Muscle of back (tissue), 11 donors: ENCODE data around the gene B3GLCT. TPM values are rescaled to one million over a fixed set of nuclear protein-coding genes. Genes with fewer than 3 reads are reported as not detected.
"Not testable (repeated sequence)": the region's sequence is repeated elsewhere in the genome, so short reads cannot be mapped to it uniquely, and the experiment has no call there.

Experiments used
- DNase-seq, 3 donors: peaks; one replicate each; pipeline versions ENCODE4 v3.0.0 to v3.0.0-alpha.2; 2013
- polyA plus RNA-seq, 10 donors: library from polyadenylated mRNA; unstranded; fragments of 120-200 nt; gene quantifications; one replicate each; pipeline ENCODE4 v1.2.1, GENCODE V29; 2013; ENCODE audit not compliant: insufficient read length in 10 of 10

B3GLCT gene
- polyA plus RNA-seq, 10 donors, result 16.9 to 38.4 (median 22.4) TPM

DNA sequence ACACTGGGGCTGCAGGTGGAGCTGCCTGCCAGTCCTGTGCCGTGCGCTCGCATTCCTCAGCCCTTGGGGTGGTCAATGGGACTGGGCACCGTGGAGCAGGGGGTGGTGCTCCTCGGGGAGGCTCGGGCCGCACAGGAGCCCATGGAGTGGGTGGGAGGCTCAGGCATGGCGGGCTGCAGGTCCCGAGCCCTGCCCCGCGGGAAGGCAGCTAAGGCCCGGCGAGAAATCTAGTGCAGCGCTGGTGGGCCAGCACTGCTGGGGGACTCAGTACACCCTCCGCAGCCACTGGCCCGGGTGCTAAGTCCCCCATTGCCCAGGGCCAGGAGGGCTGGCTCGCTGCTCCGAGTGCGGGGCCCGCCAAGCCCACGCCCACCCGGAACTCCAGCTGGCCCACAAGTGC lies 139.8 kb downstream of the B3GLCT start:
- DNase-seq, result not testable (repeated sequence)

GRCh38 chr13:31340848-31341247 lies 141.1 kb downstream of the B3GLCT start:
- DNase-seq, result not testable (repeated sequence)

- no peak for DNase-seq
Measured at GRCh38 chr13:31346891-31347290, 147.1 kb downstream of the B3GLCT start.

- no peak for DNase-seq
Measured at GRCh38 chr13:31349156-31349555, 149.4 kb downstream of the B3GLCT start.

DNA sequence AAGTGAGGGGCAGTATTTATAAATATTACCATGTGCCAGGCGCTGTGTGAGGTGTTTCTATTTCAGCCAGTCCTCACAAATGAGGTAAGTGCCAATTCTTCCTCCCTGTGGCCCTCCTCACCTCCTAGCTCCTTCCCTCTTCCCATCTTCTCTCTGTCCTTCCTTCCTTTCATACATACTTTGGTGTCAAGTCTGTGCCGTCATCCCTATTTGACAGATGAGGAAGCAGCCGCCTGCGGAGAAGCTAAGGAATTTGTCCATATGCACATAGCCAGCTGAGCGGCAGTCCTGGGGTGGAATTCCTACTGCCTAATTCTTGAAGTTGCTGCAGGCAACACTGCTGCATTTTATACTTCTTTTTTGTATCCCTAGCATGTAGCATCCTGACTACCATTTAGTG lies 150.8 kb downstream of the B3GLCT start:
- DNase-seq, result no peak

DNA sequence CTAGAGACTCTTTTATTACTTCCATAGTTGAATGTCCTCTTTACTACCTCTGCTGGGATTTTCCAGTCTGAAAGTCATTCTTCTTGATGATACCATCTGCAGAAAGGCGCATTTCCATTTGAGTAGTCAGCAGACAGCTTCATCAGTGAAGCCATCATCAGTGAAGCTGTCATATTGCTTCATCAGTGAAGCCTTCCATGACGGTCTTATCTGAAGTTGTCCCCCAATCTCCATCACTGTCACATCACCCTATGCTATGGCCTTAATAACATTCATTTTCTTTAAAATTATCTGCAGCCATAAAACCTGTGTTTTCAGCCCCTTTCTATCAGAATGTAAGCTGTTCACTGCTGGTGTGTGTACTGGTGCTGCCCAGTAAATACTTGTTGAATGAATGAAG lies 151.6 kb downstream of the B3GLCT start:
- DNase-seq, result no peak

DNA sequence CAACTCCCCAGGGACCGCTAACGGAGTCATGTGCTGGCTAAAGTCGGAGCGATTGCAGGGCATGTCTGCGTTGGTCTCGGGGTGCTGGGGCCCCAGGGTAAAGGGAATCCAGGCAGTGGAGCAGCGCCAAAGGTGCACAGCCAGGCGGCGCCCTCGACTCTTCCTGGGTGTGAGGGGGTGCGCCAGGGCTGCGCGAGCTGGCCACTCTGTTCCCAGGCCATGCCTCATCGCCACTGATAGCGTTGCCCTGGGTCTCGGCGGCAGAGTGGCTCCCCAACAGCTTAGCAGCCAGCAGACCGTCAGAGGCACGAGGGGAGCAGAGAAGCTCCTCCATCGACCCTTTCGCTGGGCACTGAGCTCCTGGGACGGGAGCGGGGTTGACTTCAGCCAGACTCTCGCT lies 152.7 kb downstream of the B3GLCT start:
- no peak for DNase-seq

- DNase-seq, result no peak
Measured at GRCh38 chr13:31355001-31355400, 155.2 kb downstream of the B3GLCT start.

DNA sequence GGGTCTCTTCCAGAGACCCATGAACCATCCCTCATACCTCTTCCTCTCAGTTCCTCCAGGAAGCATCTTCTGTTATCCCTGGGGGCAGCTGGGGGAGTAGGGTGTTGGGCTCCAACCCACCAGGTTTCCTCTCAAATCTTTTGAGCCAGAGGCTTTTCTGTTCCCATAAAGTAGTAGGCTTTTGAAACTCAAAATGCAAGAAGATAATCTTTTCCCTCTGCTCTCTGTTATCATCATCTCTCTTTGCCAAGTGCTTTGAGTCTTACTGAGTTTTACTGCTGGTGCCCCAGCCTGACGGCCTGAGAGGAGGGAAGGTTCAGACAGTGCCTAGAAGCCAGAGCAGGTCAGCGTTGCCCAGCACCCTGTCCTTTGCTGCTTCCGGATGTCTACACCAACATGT lies 157.2 kb downstream of the B3GLCT start:
- DNase-seq, result no peak

DNA sequence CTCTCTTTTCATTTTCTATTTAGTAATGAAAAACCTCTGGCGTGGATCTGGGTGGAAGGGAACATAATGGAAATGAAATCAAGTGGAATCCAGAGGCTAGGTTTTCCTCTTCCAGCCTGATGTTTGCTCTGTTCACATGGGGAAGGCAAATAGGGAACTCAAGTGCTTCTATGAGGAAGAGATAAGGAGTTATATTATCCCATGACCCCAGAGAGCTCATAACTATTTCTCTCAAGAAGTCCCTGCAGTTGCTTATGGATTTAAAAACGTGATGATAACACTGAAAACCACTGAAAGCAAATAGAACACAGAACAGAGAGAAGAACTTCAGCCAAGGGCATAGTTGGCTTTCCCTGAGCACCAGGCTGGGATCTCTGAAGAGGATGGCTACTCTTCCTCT lies 157.8 kb downstream of the B3GLCT start:
- no peak for DNase-seq

DNA sequence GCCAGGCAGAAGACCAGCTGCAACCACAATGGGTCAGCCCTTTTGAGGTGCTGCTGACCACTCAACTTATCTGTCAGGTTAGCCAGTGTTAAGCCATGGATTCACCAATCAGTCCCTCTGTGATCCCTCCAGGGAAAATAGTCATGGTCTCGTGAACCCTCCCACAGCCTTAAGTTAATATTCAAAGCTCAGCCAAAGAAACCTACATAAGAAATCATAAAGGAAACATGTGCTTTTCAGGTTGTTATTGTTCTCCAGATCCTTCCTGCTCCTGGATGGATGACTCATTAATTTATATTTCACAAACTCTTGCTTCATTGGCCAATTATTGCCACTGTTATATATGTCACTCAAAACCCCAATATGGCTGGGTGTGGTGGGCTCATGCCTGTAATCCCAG lies 161.9 kb downstream of the B3GLCT start:
- no peak for DNase-seq

GRCh38 chr13:31365630-31366029 lies 165.9 kb downstream of the B3GLCT start:
- DNase-seq, result no peak

DNA sequence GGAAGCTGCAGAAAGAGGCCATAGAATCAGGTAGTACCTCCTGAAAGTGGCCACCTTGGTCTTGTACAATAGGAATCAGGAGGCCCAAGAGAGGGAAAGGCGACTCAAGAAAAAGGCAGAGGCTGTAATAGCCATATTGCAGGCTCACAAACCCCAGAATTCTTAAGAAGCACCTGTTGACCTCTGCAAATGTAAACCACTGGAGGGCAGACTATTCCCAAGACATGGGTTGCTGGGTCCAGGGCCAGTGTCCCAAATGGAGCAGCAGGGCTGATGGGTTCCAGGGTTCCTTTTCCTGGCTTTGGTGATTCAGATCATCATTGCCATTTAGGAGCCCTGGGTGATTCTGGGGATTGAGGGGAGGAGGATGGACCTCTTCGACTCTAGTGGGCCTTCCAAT lies 167.6 kb downstream of the B3GLCT start:
- no peak for DNase-seq

DNA sequence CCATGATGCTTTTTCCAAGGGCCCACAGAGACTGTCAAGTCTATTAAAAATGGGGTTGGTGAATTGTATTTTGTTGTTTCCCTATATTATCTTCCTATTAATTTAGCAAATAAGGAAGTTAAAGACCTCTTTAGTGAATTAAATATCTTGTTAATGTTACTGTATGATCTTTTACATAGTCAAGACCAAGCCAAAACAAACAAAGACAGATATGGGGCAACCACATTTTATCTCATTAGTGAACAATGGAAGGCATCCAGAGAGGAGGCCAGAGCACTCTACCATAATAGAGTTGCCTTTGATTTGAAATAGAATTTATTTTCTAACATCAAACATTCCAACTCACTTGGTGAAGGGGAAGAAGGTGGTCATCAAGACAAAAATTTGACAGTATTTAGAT lies 169.4 kb downstream of the B3GLCT start:
- DNase-seq, result no peak

GRCh38 chr13:31372454-31372853 lies 172.7 kb downstream of the B3GLCT start:
- no peak for DNase-seq

DNA sequence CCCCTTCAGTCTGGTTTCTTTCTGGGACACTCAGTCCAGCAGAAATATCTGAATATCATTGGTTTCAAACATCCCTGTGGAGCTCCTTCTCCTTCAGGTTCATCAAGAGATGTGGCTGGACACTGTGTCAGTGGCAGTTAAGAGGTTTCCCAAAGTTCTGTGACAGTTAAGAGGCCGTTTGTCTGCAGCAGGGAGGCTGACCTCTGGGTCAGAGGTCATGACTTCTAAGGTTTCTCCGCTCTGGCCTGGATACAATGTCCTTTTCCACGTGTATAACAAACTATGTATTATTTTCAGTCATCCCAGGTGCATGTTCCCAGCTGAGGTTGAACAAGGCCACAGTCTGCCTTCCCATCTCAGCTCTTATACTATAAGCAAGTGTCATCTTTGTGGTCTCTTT lies 174.9 kb downstream of the B3GLCT start:
- no peak for DNase-seq

- DNase-seq, result no peak
Measured at GRCh38 chr13:31377946-31378345, 178.2 kb downstream of the B3GLCT start.

GRCh38 chr13:31380715-31381114 lies 180.9 kb downstream of the B3GLCT start:
- DNase-seq, result peak in 2 of 3 donors; percentile 3 to 6

Other genes with a start within 250 kb of the B3GLCT start
- gene HSPH1, start 38.1 kb upstream of the B3GLCT start, polyA plus RNA-seq, result 10 to 100 TPM; 58.4 to 92.9 (median 70.4) TPM